Large intestine (tissue), 12 donors: ENCODE data around the gene TPSG1. TPM values are rescaled to one million over a fixed set of nuclear protein-coding genes. Genes with fewer than 3 reads are reported as not detected.
"Not testable (repeated sequence)": the region's sequence is repeated elsewhere in the genome, so short reads cannot be mapped to it uniquely, and the experiment has no call there.

Experiments used
- DNase-seq, 2 donors: peaks; one replicate each; pipeline versions ENCODE4 v3.0.0 to v3.0.0-alpha.2; 2013
- H3K27ac ChIP-seq: one replicate; pipeline ENCODE4 v1.5.1; 2013; ENCODE audit warnings: low read length
- H3K27me3 ChIP-seq: 2 replicates; pipeline ENCODE4 v1.6.1; 2013; ENCODE audit warnings: low read length; ENCODE audit not compliant: control insufficient read depth, insufficient read depth
- H3K36me3 ChIP-seq: 2 replicates; pipeline ENCODE4 v1.6.1; 2013; ENCODE audit warnings: low read length; ENCODE audit not compliant: control insufficient read depth, insufficient read depth
- H3K4me1 ChIP-seq: one replicate; pipeline ENCODE4 v1.6.1; 2013; ENCODE audit warnings: low read length; ENCODE audit not compliant: control insufficient read depth, insufficient read depth
- H3K4me3 ChIP-seq: one replicate; pipeline ENCODE4 v1.5.1; 2013; ENCODE audit warnings: low read length
- H3K9me3 ChIP-seq: one replicate; pipeline ENCODE4 v1.6.1; 2013; ENCODE audit warnings: mild to moderate bottlenecking, low read depth, low read length, moderate library complexity; ENCODE audit not compliant: control insufficient read depth
- WGBS: methylation state at CpG from one replicate; pipeline ENCODE4 v1.1.5; 2013; ENCODE audit warnings: low lambda C conversion rate; ENCODE audit not compliant: insufficient coverage; 5-methylcytosine and 5-hydroxymethylcytosine counted together
- long read RNA-seq, 11 donors: transcript quantifications; one replicate each; lab custom pipeline, GENCODE V29; 2026
- polyA plus RNA-seq: library from polyadenylated mRNA; unstranded; fragments of 120-200 nt; gene quantifications from one replicate; pipeline ENCODE4 v1.2.1, GENCODE V29; 2013

TPSG1 gene
- polyA plus RNA-seq: 25.4 TPM
- long read RNA-seq, donor 1, transcript TPSG1-201 (6 exons, 1,108 nt): major isoform, 9 of 9 reads
- long read RNA-seq, donor 1, partial matches to known transcripts: 0 of 9 reads
- long read RNA-seq, donor 1, other reads (novel, unspliced or antisense): 0 of 9 reads
- long read RNA-seq, donor 2, transcript TPSG1-201 (6 exons, 1,108 nt): major isoform, 16 of 27 reads
- long read RNA-seq, donor 2, partial matches to known transcripts: 6 of 27 reads
- long read RNA-seq, donor 2, other reads (novel, unspliced or antisense): 5 of 27 reads
- long read RNA-seq, donor 3: 0 reads
- long read RNA-seq, donor 4, partial matches to known transcripts: 0 of 2 reads
- long read RNA-seq, donor 4, other reads (novel, unspliced or antisense): 0 of 2 reads
- long read RNA-seq, donor 5, transcript TPSG1-201 (6 exons, 1,108 nt): major isoform, 6 of 6 reads
- long read RNA-seq, donor 5, partial matches to known transcripts: 0 of 6 reads
- long read RNA-seq, donor 5, other reads (novel, unspliced or antisense): 0 of 6 reads
- long read RNA-seq, donor 6, transcript TPSG1-201 (6 exons, 1,108 nt): major isoform, 10 of 17 reads
- long read RNA-seq, donor 6, partial matches to known transcripts: 0 of 17 reads
- long read RNA-seq, donor 6, other reads (novel, unspliced or antisense): 7 of 17 reads
- long read RNA-seq, donor 7, partial matches to known transcripts: 0 of 1 reads
- long read RNA-seq, donor 7, other reads (novel, unspliced or antisense): 0 of 1 reads
- long read RNA-seq, donor 8, transcript TPSG1-201 (6 exons, 1,108 nt): major isoform, 15 of 21 reads
- long read RNA-seq, donor 8, partial matches to known transcripts: 0 of 21 reads
- long read RNA-seq, donor 8, other reads (novel, unspliced or antisense): 6 of 21 reads
- long read RNA-seq, donor 9, transcript TPSG1-201 (6 exons, 1,108 nt): major isoform, 15 of 21 reads
- long read RNA-seq, donor 9, partial matches to known transcripts: 0 of 21 reads
- long read RNA-seq, donor 9, other reads (novel, unspliced or antisense): 6 of 21 reads
- long read RNA-seq, donor 10, transcript TPSG1-201 (6 exons, 1,108 nt): major isoform, 10 of 10 reads
- long read RNA-seq, donor 10, partial matches to known transcripts: 0 of 10 reads
- long read RNA-seq, donor 10, other reads (novel, unspliced or antisense): 0 of 10 reads
- long read RNA-seq, donor 11, partial matches to known transcripts: 0 of 4 reads
- long read RNA-seq, donor 11, other reads (novel, unspliced or antisense): 0 of 4 reads

GRCh38 chr16:1225051-1225451 lies at the start of gene TPSG1:
Gene TPSG1 (minus strand): TSS chr16:1225268. CDS start chr16:1225252, 16 bp downstream.
- H3K27me3 ChIP-seq: no peaks in the 10 kb centered on the region
- H3K27ac ChIP-seq: no peak within 1 kb of the TSS
- peak; percentile 56 to 77 for DNase-seq
- no CpG with 5 or more reads among the region's 10 CpGs for whole genome bisulfite sequencing
- no peaks in the 10 kb centered on the region for H3K36me3 ChIP-seq
- H3K4me1 ChIP-seq: peaks cover 14% of the 10 kb centered on the region
- H3K9me3 ChIP-seq: no peaks in the 10 kb centered on the region
- H3K4me3 ChIP-seq: no peak within 1 kb of the TSS

GRCh38 chr16:1274767-1275166 lies 49.7 kb upstream of the TPSG1 start:
- Histone ChIP-seq H3K4me1 (peaks cover 12% of the 10 kb centered on the region), H3K4me3 (no peak overlapping the region), H3K36me3 (no peaks in the 10 kb centered on the region), H3K27ac (no peak overlapping the region), H3K9me3 (no peaks in the 10 kb centered on the region), H3K27me3 (peaks cover 7% of the 10 kb centered on the region)
- no peak for DNase-seq
- WGBS: no CpG with 5 or more reads among the region's 7 CpGs

- peaks cover 12% of the 10 kb centered on the region for H3K4me1 ChIP-seq
- no peaks in the 10 kb centered on the region for H3K36me3 ChIP-seq
- no peak overlapping the region for H3K4me3 ChIP-seq
- no peaks in the 10 kb centered on the region for H3K9me3 ChIP-seq
- H3K27me3 ChIP-seq: peaks cover 7% of the 10 kb centered on the region
- WGBS: no CpG with 5 or more reads among the region's 15 CpGs
- DNase-seq: no peak
- no peak overlapping the region for H3K27ac ChIP-seq
These were observed 48.7 kb upstream of the TPSG1 start for GRCh38 chr16:1273816-1274215.

GRCh38 chr16:1272453-1273198 lies 47.6 kb upstream of the TPSG1 start:
- WGBS: 100% methylated on average over 3 of the region's 9 CpGs
- Histone ChIP-seq H3K4me1 (peaks cover 12% of the 10 kb centered on the region), H3K27ac (no peak overlapping the region), H3K4me3 (no peak overlapping the region), H3K36me3 (no peaks in the 10 kb centered on the region), H3K9me3 (no peaks in the 10 kb centered on the region), H3K27me3 (peaks cover under 1% of the 10 kb centered on the region)
- no peak for DNase-seq

- not testable (repeated sequence) for H3K4me3 ChIP-seq, H3K36me3 ChIP-seq, H3K27ac ChIP-seq, H3K27me3 ChIP-seq, H3K9me3 ChIP-seq
- peaks cover 12% of the 10 kb centered on the region for H3K4me1 ChIP-seq
- peak; percentile 42 to 73 for DNase-seq
- no CpG with 5 or more reads among the region's 19 CpGs for WGBS
These were observed 46.8 kb upstream of the TPSG1 start for GRCh38 chr16:1271724-1272413.

- Histone ChIP-seq H3K36me3 (no peaks in the 10 kb centered on the region), H3K9me3 (no peaks in the 10 kb centered on the region), H3K4me1 (peaks cover 12% of the 10 kb centered on the region), H3K4me3 (no peak overlapping the region), H3K27me3 (no peaks in the 10 kb centered on the region), H3K27ac (no peak overlapping the region)
- WGBS: 59% methylated on average over 5 of the region's 12 CpGs
- DNase-seq: no peak
These were observed 46.3 kb upstream of the TPSG1 start for GRCh38 chr16:1271380-1271723.

- H3K4me1 ChIP-seq: peaks cover 12% of the 10 kb centered on the region
- H3K4me3 ChIP-seq, H3K27me3 ChIP-seq, H3K27ac ChIP-seq, H3K9me3 ChIP-seq, H3K36me3 ChIP-seq, DNase-seq: not testable (repeated sequence)
- no CpG with 5 or more reads among the region's 7 CpGs for WGBS
These were observed 44.4 kb upstream of the TPSG1 start for GRCh38 chr16:1269418-1269817.

- no peak overlapping the region for H3K4me3 ChIP-seq
- no peak overlapping the region for H3K27ac ChIP-seq
- no peaks in the 10 kb centered on the region for H3K36me3 ChIP-seq
- no CpG with 5 or more reads among the region's 19 CpGs for WGBS
- H3K27me3 ChIP-seq: peaks cover 21% of the 10 kb centered on the region
- no peak for DNase-seq
- peaks cover 4% of the 10 kb centered on the region for H3K9me3 ChIP-seq
- H3K4me1 ChIP-seq: no peaks in the 10 kb centered on the region
These were observed 40.8 kb upstream of the TPSG1 start for GRCh38 chr16:1265826-1266225.

GRCh38 chr16:1265090-1265630 lies 40.1 kb upstream of the TPSG1 start:
- Histone ChIP-seq H3K27ac (no peak overlapping the region), H3K9me3 (peaks cover 4% of the 10 kb centered on the region), H3K27me3 (peaks cover 28% of the 10 kb centered on the region), H3K4me1 (no peaks in the 10 kb centered on the region), H3K4me3 (no peak overlapping the region), H3K36me3 (no peaks in the 10 kb centered on the region)
- WGBS: no CpG with 5 or more reads among the region's 13 CpGs
- DNase-seq: no peak
